Panc1 (cell line): Measurements from ENCODE around the gene ELAC2.

ENCODE experiments used
- CTCF ChIP-seq: fragments of 450-650 bp; IDR thresholded peaks from 2 replicates; pipeline ENCODE4 v1.5.1; 2017; ENCODE audit warnings: mild to moderate bottlenecking
- POLR2AphosphoS5 ChIP-seq: IDR thresholded peaks from 2 replicates; pipeline ENCODE4 v1.6.1; 2012; ENCODE audit warnings: mild to moderate bottlenecking, low read depth, low read length, moderate library complexity
- REST ChIP-seq, 2 experiments: IDR thresholded peaks; 2 replicates each; pipeline ENCODE4 v1.6.1; 2011 to 2012; ENCODE audit warnings: low read depth in 2 of 2, control low read depth in 1 of 2, low read length in 1 of 2, mild to moderate bottlenecking in 1 of 2, moderate library complexity in 1 of 2; ENCODE audit not compliant: insufficient read depth in 1 of 2
- SIN3A ChIP-seq: IDR thresholded peaks from 2 replicates; pipeline ENCODE4 v1.6.1; 2012; ENCODE audit warnings: low read depth, mild to moderate bottlenecking, low read length, moderate library complexity, borderline replicate concordance; ENCODE audit not compliant: insufficient read depth
- TCF7L2 ChIP-seq: IDR thresholded peaks from 2 replicates; pipeline ENCODE4 v1.6.1; 2011; ENCODE audit warnings: mild to moderate bottlenecking, low read depth, low read length, inconsistent platforms

GRCh38 chr17:13002761-13003453 is 14.9 kb downstream of the ELAC2 start:
- TF ChIP-seq CTCF (peak; percentile 87), POLR2AphosphoS5 (no peak), SIN3A (no peak), REST (IDR thresholded peaks at IDR 0.05; ENCODE audit: insufficient read depth in 1 of 2, low read depth in 2 of 2, low read length in 1 of 2) (no peak), TCF7L2 (no peak)
